MCF 10A (cell line): ENCODE data around the gene DGKE. TPM values are rescaled to one million over a fixed set of nuclear protein-coding genes. Genes with fewer than 3 reads are reported as not detected.

Experiments
- BruUV-seq: library from RNA; stranded (reverse); fragments of 400-500 nt; replicated peaks from 2 replicates; lab custom pipeline; 2021; lab: Mats Ljungman, UMichigan
- CTCF ChIA-PET: fragments of 300-600 bp; sonication (Branson Sonifier 250); formaldehyde crosslinking; extraction: SDS; loops from one replicate; lab custom pipeline; 2021; ENCODE audit warnings: antibody characterized with exemption, inconsistent platforms; lab: Yijun Ruan, JAX
- POLR2A ChIA-PET: fragments of 300-600, 350-650 bp; sonication (Branson Sonifier 250); formaldehyde crosslinking; extraction: SDS; loops from one replicate; lab custom pipeline; 2020; ENCODE audit warnings: antibody characterized with exemption, inconsistent platforms; lab: Yijun Ruan, JAX
- DNase-seq: peaks from one replicate; pipeline ENCODE4 v3.0.0-alpha.2; 2018; ENCODE audit not compliant: unreplicated experiment
- H3K27ac Mint-ChIP-seq: one replicate; pipeline ENCODE4 v1.8.0; 2022; ENCODE audit warnings: mild to moderate bottlenecking, low read depth, mixed read lengths; ENCODE audit not compliant: unreplicated experiment
- H3K27me3 Mint-ChIP-seq: one replicate; pipeline ENCODE4 v1.8.0; 2022; ENCODE audit warnings: mixed read lengths; ENCODE audit not compliant: insufficient read depth, unreplicated experiment
- H3K36me3 Mint-ChIP-seq: one replicate; pipeline ENCODE4 v1.8.0; 2022; ENCODE audit warnings: mild to moderate bottlenecking, moderate library complexity, mixed read lengths; ENCODE audit not compliant: insufficient read depth, unreplicated experiment
- H3K4me1 Mint-ChIP-seq: one replicate; pipeline ENCODE4 v1.8.0; 2022; ENCODE audit warnings: mixed read lengths; ENCODE audit not compliant: insufficient read depth, unreplicated experiment
- H3K4me3 Mint-ChIP-seq: one replicate; pipeline ENCODE4 v1.8.0; 2022; ENCODE audit warnings: mild to moderate bottlenecking, moderate library complexity, mixed read lengths; ENCODE audit not compliant: unreplicated experiment
- H3K9me3 Mint-ChIP-seq: one replicate; pipeline ENCODE4 v1.8.0; 2022; ENCODE audit warnings: mixed read lengths; ENCODE audit not compliant: unreplicated experiment
- CTCF ChIP-seq: fragments of 200-600 bp; IDR thresholded peaks from one replicate; pipeline ENCODE4 v1.8.0; 2022; ENCODE audit warnings: antibody characterized with exemption, mild to moderate bottlenecking; ENCODE audit not compliant: unreplicated experiment
- intact Hi-C: fragments of 100-400 bp; cut with micrococcal nuclease; formaldehyde crosslinking; loops from 2 replicates; pipeline ENCODE4 v1.14.1; 2022
- total RNA-seq: library from RNA; stranded (reverse); gene quantifications from 2 replicates; pipeline ENCODE4 v1.2.3, GENCODE V29; 2022

Gene DGKE
- total RNA-seq, 1 experiment from 2014 or later = 16.5 TPM

- H3K4me1 Mint-ChIP-seq = peaks cover 38% of the 10 kb centered on the region
- peak overlapping the region; percentile 66 for H3K27ac Mint-ChIP-seq
- no peak for TF ChIP-seq CTCF
- no peak for DNase-seq
- CTCF ChIA-PET = interaction anchor here (0.7 to 2.3 kb wide), 5 partner anchors 9 to 176 kb away, joined by 3 to 14 read pairs (median 3); no protein-coding TSS in a partner anchor
- H3K36me3 Mint-ChIP-seq = peaks cover 33% of the 10 kb centered on the region
- H3K9me3 Mint-ChIP-seq = no peaks in the 10 kb centered on the region
- BruUV-seq = no TSS peak
- intact Hi-C loops = loop anchor here (10.0 kb wide), 1 partner anchor 252 kb away; the partner anchor contains the start of gene AKAP1
- POLR2A ChIA-PET = interaction anchor here (0.7 to 5.7 kb wide), 8 partner anchors 8 to 252 kb away, joined by 3 to 75 read pairs (median 10); partner anchors contain the start of gene AKAP1
- H3K4me3 Mint-ChIP-seq = peak overlapping the region; percentile 97
- H3K27me3 Mint-ChIP-seq = no peaks in the 10 kb centered on the region
Observed at GRCh38 chr17:56832446-56832845, 1.5 kb upstream of the DGKE start.

GRCh38 chr17:56833057-56833808, 718 bp upstream of the DGKE start:
- H3K36me3 Mint-ChIP-seq = peaks cover 28% of the 10 kb centered on the region
- BruUV-seq = no TSS peak
- peak; percentile 79 for DNase-seq
- intact Hi-C loops = loop anchor here (10.0 kb wide), 1 partner anchor 252 kb away; the partner anchor contains the start of gene AKAP1
- no peaks in the 10 kb centered on the region for H3K9me3 Mint-ChIP-seq
- peak overlapping the region; percentile 66 for H3K27ac Mint-ChIP-seq
- ChIA-PET CTCF (interaction anchor here (0.6 to 2.3 kb wide), 4 partner anchors 10 to 68 kb away, joined by 3 to 14 read pairs (median 3); no protein-coding TSS in a partner anchor), POLR2A (interaction anchor here (0.7 to 5.7 kb wide), 17 partner anchors 9 to 375 kb away, joined by 3 to 75 read pairs (median 4); partner anchors contain the start of genes AKAP1, COIL and NOG)
- no peak for TF ChIP-seq CTCF
- peak overlapping the region; percentile 97 for H3K4me3 Mint-ChIP-seq
- no peaks in the 10 kb centered on the region for H3K27me3 Mint-ChIP-seq
- peaks cover 45% of the 10 kb centered on the region for H3K4me1 Mint-ChIP-seq

GRCh38 chr17:56834380-56835263, 671 bp downstream of the DGKE start:
- ChIA-PET POLR2A (interaction anchor here (0.6 to 5.7 kb wide), 29 partner anchors 8 to 861 kb away, joined by 3 to 75 read pairs (median 3); partner anchors contain the start of genes COIL, NOG and SCPEP1), CTCF (interaction anchor here (0.6 to 1.2 kb wide), 5 partner anchors 11 to 111 kb away, joined by 3 to 6 read pairs (median 4); no protein-coding TSS in a partner anchor)
- TF ChIP-seq CTCF = no peak
- Mint-ChIP-seq H3K27ac (no peak overlapping the region), H3K9me3 (no peaks in the 10 kb centered on the region), H3K4me1 (peaks cover 47% of the 10 kb centered on the region), H3K4me3 (peak overlapping the region; percentile 97), H3K27me3 (no peaks in the 10 kb centered on the region), H3K36me3 (peaks cover 38% of the 10 kb centered on the region)
- intact Hi-C loops = loop anchor here (10.0 kb wide), 1 partner anchor 250 kb away; the partner anchor contains the start of gene AKAP1
- BruUV-seq = no TSS peak
- DNase-seq = peak; percentile 64
